K562 (cell line): ENCODE data around the gene DYRK1A. TPM values are rescaled to one million over a fixed set of nuclear protein-coding genes. Genes with fewer than 3 reads are reported as not detected.

Experiments used
- ARID3A ChIP-seq: IDR thresholded peaks from 2 replicates; pipeline ENCODE4 v1.6.1; 2012; ENCODE audit warnings: low read depth, low read length, improper control_type of control experiment, borderline replicate concordance
- ARID4B ChIP-seq: sonication (generic); formaldehyde crosslinking; IDR thresholded peaks from 2 replicates; pipeline ENCODE4 v1.8.0; 2022; ENCODE audit warnings: mild to moderate bottlenecking, missing genetic modification reagents
- BRD4 ChIP-seq: fragments of 200-600 bp; sonication (generic); IDR thresholded peaks from 2 replicates; pipeline ENCODE4 v1.6.1; 2017; ENCODE audit warnings: inconsistent platforms
- ESRRB ChIP-seq: fragments of 250-450 bp; sonication (Bioruptor Pico); IDR thresholded peaks from 2 replicates; pipeline ENCODE4 v1.5.0; 2020; ENCODE audit warnings: mild to moderate bottlenecking, moderate library complexity, borderline replicate concordance
- EWSR1 ChIP-seq: fragments of 450-650 bp; IDR thresholded peaks from 2 replicates; pipeline ENCODE4 v1.6.1; 2018; ENCODE audit warnings: borderline replicate concordance, mild to moderate bottlenecking, low read depth, moderate library complexity; ENCODE audit not compliant: partially characterized antibody
- HDAC2 ChIP-seq: fragments of 450-650 bp; IDR thresholded peaks from 2 replicates; pipeline ENCODE4 v1.6.1; 2016; ENCODE audit warnings: mild to moderate bottlenecking
- IFI16 ChIP-seq: fragments of 250-450 bp; sonication (Bioruptor Pico); IDR thresholded peaks from 2 replicates; pipeline ENCODE4 v2.1.2; 2022; ENCODE audit warnings: mild to moderate bottlenecking, inconsistent platforms
- KDM1A ChIP-seq, 2 experiments: fragments of 450-650 bp; IDR thresholded peaks; 2 replicates each; pipeline ENCODE4 v1.6.1; 2016; ENCODE audit warnings: mild to moderate bottlenecking in 2 of 2
- LARP7 ChIP-seq: fragments of 450-650 bp; IDR thresholded peaks from 2 replicates; pipeline ENCODE4 v1.6.1; 2016
- MAFG ChIP-seq: fragments of 450-650 bp; conservative IDR thresholded peaks from 2 replicates; pipeline ENCODE4 v1.6.1; 2016; ENCODE audit warnings: missing genetic modification characterization, missing compliant biosample characterization
- MAZ ChIP-seq, 2 experiments: fragments of 450-650 bp in 1 of 2; sonication (generic) in 1 of 2; formaldehyde crosslinking; IDR thresholded peaks in 1 of 2; conservative IDR thresholded peaks in 1 of 2; 2 replicates each; pipeline versions ENCODE4 v1.4.0 to v1.5.0; 2020; ENCODE audit warnings: mild to moderate bottlenecking in 1 of 2, missing genetic modification reagents in 1 of 2
- MCM3 ChIP-seq: fragments of 450-650 bp; IDR thresholded peaks from 2 replicates; pipeline ENCODE4 v1.6.1; 2016
- MXI1 ChIP-seq: IDR thresholded peaks from 2 replicates; pipeline ENCODE4 v1.6.1; 2011; ENCODE audit warnings: low read depth, mild to moderate bottlenecking, improper control_type of control experiment, low read length
- NR2C1 ChIP-seq, 2 experiments: fragments of 450-650 bp; IDR thresholded peaks; 2 replicates each; pipeline ENCODE4 v1.6.1; 2017; ENCODE audit warnings: mild to moderate bottlenecking in 2 of 2, antibody characterized with exemption in 1 of 2, inconsistent platforms in 1 of 2, missing compliant biosample characterization in 1 of 2, missing genetic modification characterization in 1 of 2
- POLR3G ChIP-seq: IDR thresholded peaks from 2 replicates; pipeline ENCODE4 v1.6.1; 2011; ENCODE audit not compliant: insufficient read length, insufficient replicate concordance; ENCODE audit errors: extremely low read depth
- SAFB2 ChIP-seq: fragments of 200-400 bp; formaldehyde crosslinking; IDR thresholded peaks from 2 replicates; pipeline ENCODE4 v1.6.1; 2018; ENCODE audit warnings: borderline replicate concordance, low read length, low read depth, moderate library complexity; ENCODE audit not compliant: severe bottlenecking
- SRSF3 ChIP-seq: fragments of 200-400 bp; formaldehyde crosslinking; IDR thresholded peaks from 2 replicates; pipeline ENCODE4 v1.6.1; 2016; ENCODE audit warnings: mild to moderate bottlenecking, low read length, moderate library complexity; ENCODE audit not compliant: insufficient read depth
- TCF3 ChIP-seq: sonication (generic); formaldehyde crosslinking; IDR thresholded peaks from 2 replicates; pipeline ENCODE4 v1.4.0; 2020; ENCODE audit warnings: mild to moderate bottlenecking, missing genetic modification reagents
- TEAD4 ChIP-seq, 2 experiments: sonication (generic) in 1 of 2; formaldehyde crosslinking in 1 of 2; IDR thresholded peaks; 2 replicates each; pipeline versions ENCODE4 v1.6.1 to v1.8.0; 2012 to 2022; ENCODE audit warnings: borderline replicate concordance in 1 of 2, inconsistent platforms in 1 of 2, low read length in 1 of 2, mild to moderate bottlenecking in 1 of 2, missing genetic modification reagents in 1 of 2
- USF1 ChIP-seq: sonication (generic); formaldehyde crosslinking; IDR thresholded peaks from 2 replicates; pipeline ENCODE4 v1.9.0; 2022; ENCODE audit warnings: mild to moderate bottlenecking, missing genetic modification reagents
- ZFX ChIP-seq: sonication (generic); formaldehyde crosslinking; IDR thresholded peaks from 2 replicates; pipeline ENCODE4 v1.8.0; 2022; ENCODE audit warnings: mild to moderate bottlenecking, missing genetic modification reagents, moderate library complexity
- ZNF444 ChIP-seq: fragments of 250-450 bp; sonication (Bioruptor Pico); IDR thresholded peaks from 2 replicates; pipeline ENCODE4 v1.4.0; 2020; ENCODE audit warnings: mild to moderate bottlenecking, moderate library complexity
- polyA plus RNA-seq, 8 experiments: library from polyadenylated mRNA; depleted of rRNA in 4 of 8; stranded (reverse) in 5 of 8; unstranded in 3 of 8; fragments of >200 nt; fragmentation: Nextera tagmentation in 2 of 8; fragmentation: Illumina TruSeq in 1 of 8; extraction: Ambion mirVana in 2 of 8; extraction: Trizol in 1 of 8; gene quantifications; 2 replicates each; pipeline versions ENCODE4 v1.2.1 to v1.2.3, GENCODE V29; 2011 to 2014; ENCODE audit warnings: inconsistent platforms in 1 of 8, missing spikeins in 1 of 8
- total RNA-seq, 7 experiments: library from RNA; depleted of rRNA in 6 of 7; stranded (reverse); fragments of >200 nt in 6 of 7; fragmentation: Illumina TruSeq in 2 of 7; extraction: Trizol in 2 of 7; gene quantifications; 2 replicates each; pipeline versions ENCODE4 v1.2.1 to v1.2.3, GENCODE V29; 2011 to 2021; ENCODE audit warnings: low replicate concordance in 1 of 7

The DYRK1A gene
- total and polyA plus RNA-seq, 9 of the 15 experiments (the other 6 are each of a cell fraction or from before 2014, with no cell fraction given), result 3.7 to 64.8 (median 42.3) TPM

- TF ChIP-seq ARID4B (no peak), IFI16 (CRISPR knock-in tag) (no peak), SRSF3 (no peak), NR2C1 (IDR thresholded peaks at IDR 0.05) (peak; percentile 76), NR2C1 (tag; IDR thresholded peaks at IDR 0.05) (peak; percentile 78), USF1 (CRISPR knock-in tag) (peak; percentile 52; the same call in 1 of the 2 replicates), ZNF444 (CRISPR knock-in tag) (no peak), MXI1 (no peak), MAFG (tag) (no peak), KDM1A (IDR thresholded peaks at IDR 0.05) (peak; percentile 91 to 92), TCF3 (CRISPR knock-in tag) (peak; percentile 70), POLR3G (no peak), ESRRB (no peak), EWSR1 (no peak), LARP7 (no peak), ARID3A (no peak), TEAD4 (IDR thresholded peaks at IDR 0.05; ENCODE audit: low read length) (peak; percentile 47), TEAD4 (CRISPR knock-in tag; IDR thresholded peaks at IDR 0.05; ENCODE audit: borderline replicate concordance) (no peak), MCM3 (no peak), BRD4 (no peak), SAFB2 (no peak), HDAC2 (peak; percentile 58; the same call in 1 of the 2 replicates), ZFX (CRISPR knock-in tag) (no peak), MAZ (CRISPR knock-in tag; conservative IDR thresholded peaks at IDR 0.05 in 1 of 2, IDR thresholded peaks at IDR 0.05 in 1 of 2) (no peak)
Observed at GRCh38 chr21:37555672-37556261, 189.2 kb downstream of the DYRK1A start (continued).
